BLaER1 treated with 17β-estradiol and CSF1 and Interleukin-3, amounts not matched to agents 10 nM and 100 nM (cell line): ENCODE data around the gene PDCD10.

Experiments used
- H3K27ac ChIP-seq, 11 experiments: shearing (Covaris generic); formaldehyde crosslinking; 2 replicates each; pipeline ENCODE4 v1.8.1; 2022
- H3K27me3 ChIP-seq, 11 experiments: shearing (Covaris generic); formaldehyde crosslinking; 2 replicates each; pipeline ENCODE4 v1.8.1; 2022
- H3K36me3 ChIP-seq, 11 experiments: shearing (Covaris generic); formaldehyde crosslinking; 2 replicates each; pipeline ENCODE4 v1.8.1; 2022
- H3K4me1 ChIP-seq, 10 experiments: shearing (Covaris generic); formaldehyde crosslinking; 2 replicates each; pipeline ENCODE4 v1.8.1; 2022
- H3K4me2 ChIP-seq, 11 experiments: shearing (Covaris generic); formaldehyde crosslinking; 2 replicates each; pipeline ENCODE4 v1.8.1; 2022
- H3K4me3 ChIP-seq, 10 experiments: shearing (Covaris generic); formaldehyde crosslinking; 2 replicates each; pipeline ENCODE4 v1.8.1; 2022
- H3K9ac ChIP-seq, 11 experiments: shearing (Covaris generic); formaldehyde crosslinking; 2 replicates each; pipeline ENCODE4 v1.8.1; 2022
- H3K9me3 ChIP-seq, 11 experiments: shearing (Covaris generic); formaldehyde crosslinking; replicated peaks in 1 of 11; 2 replicates each; pipeline ENCODE4 v1.8.1; 2022
- H4K20me1 ChIP-seq, 11 experiments: shearing (Covaris generic); formaldehyde crosslinking; 2 replicates each; pipeline ENCODE4 v1.8.1; 2022
- Cebpa-rat ChIP-seq, 11 experiments: shearing (Covaris generic); IDR thresholded peaks; 2 replicates each; pipeline ENCODE4 v1.8.1; 2022

The PDCD10 gene

DNA sequence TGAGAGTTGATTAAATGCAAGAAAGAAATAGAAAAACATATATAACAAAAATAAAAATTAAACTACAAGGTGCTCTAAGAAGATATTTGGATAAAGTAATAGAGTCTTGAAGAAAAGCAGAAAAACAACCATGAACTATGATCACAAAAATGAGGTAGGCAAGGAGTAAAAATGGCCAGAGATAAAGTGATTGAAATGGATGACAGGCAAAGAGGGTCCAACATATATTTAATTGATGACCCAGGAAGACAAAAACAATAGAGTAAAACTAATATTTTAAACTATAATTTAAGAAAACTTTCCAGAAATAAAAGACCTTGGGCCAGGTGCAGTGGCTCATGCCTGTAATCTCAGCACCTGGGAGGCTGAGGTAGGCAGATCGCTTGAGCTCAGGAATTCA lies 58.8 kb downstream of the PDCD10 start:
- TF ChIP-seq Cebpa-rat (IDR thresholded peaks at IDR 0.05), result no peak
- Histone ChIP-seq H3K4me3 (no peak overlapping the region), H3K9ac (no peak overlapping the region), H4K20me1 (no peaks in the 10 kb centered on the region), H3K36me3 (peaks cover 56 to 85% (median 72%) of the 10 kb centered on the region in 11 experiments), H3K27me3 (no peaks in the 10 kb centered on the region), H3K27ac (no peak overlapping the region), H3K4me2 (no peak overlapping the region), H3K4me1 (no peaks in the 10 kb centered on the region), H3K9me3 (peaks cover 23 to 36% (median 26%) of the 10 kb centered on the region in 11 experiments)

DNA sequence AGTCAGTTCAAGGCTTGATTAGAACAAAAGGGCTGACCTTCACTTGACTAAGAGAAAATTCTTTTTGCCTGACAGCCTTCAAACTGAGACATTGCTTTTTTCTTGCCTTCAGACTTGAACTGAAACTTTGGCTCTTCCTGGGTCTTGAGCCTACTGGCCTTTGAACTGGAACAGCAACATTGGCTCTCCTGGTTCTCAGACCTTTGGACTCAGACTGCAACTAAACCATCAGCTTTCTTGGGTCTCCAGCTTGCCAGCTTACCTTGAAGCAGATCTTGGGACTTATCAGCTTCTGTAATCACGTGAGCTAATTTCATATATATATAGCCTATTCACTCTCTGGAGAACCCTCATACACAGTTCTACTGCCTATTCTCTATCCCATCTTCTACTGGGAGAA lies 61.5 kb downstream of the PDCD10 start:
- Histone ChIP-seq H3K4me1 (no peaks in the 10 kb centered on the region), H3K36me3 (peaks cover 47 to 66% (median 55%) of the 10 kb centered on the region in 11 experiments), H3K4me2 (no peak overlapping the region), H3K9me3 (peaks cover 23 to 36% (median 26%) of the 10 kb centered on the region in 11 experiments), H3K27ac (no peak overlapping the region), H4K20me1 (no peaks in the 10 kb centered on the region), H3K27me3 (no peaks in the 10 kb centered on the region), H3K4me3 (no peak overlapping the region), H3K9ac (no peak overlapping the region)
- TF ChIP-seq Cebpa-rat (IDR thresholded peaks at IDR 0.05), result no peak

DNA sequence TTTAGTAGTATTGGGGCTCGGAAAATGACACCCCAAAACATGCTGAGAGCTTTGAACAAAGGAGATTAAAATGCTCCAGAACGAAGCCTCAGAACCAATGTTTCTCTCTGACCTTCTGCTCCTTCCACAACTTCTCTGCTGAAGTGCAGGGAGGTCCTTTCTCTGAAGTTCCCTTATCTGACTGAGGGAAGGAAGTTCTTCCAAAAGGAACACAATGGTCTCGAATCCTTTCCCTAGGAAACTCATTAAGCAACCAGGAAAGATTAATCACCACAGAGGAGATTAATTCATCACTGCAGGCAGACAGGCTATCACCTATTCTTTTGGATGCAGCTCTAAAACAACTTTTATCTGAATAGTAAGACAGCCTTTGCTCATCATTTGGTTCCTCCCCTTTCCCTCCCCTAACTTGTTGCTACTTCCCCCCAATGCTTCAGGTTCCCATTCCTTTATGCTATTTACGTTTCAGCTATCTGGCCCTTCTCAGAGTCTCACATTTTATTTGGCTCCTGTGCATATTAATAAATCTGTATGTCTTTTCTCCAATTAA lies 62.7 kb downstream of the PDCD10 start:
- no peak overlapping the region for H3K4me2 ChIP-seq
- no peaks in the 10 kb centered on the region for H3K4me1 ChIP-seq
- H3K9me3 ChIP-seq, result peaks cover 18 to 30% (median 25%) of the 10 kb centered on the region in 11 experiments
- no peak overlapping the region for H3K27ac ChIP-seq
- no peak overlapping the region for H3K4me3 ChIP-seq
- peaks cover 43 to 60% (median 50%) of the 10 kb centered on the region in 11 experiments for H3K36me3 ChIP-seq
- TF ChIP-seq Cebpa-rat (IDR thresholded peaks at IDR 0.05), result no peak
- H4K20me1 ChIP-seq, result no peaks in the 10 kb centered on the region
- no peak overlapping the region for H3K9ac ChIP-seq
- no peaks in the 10 kb centered on the region for H3K27me3 ChIP-seq

DNA sequence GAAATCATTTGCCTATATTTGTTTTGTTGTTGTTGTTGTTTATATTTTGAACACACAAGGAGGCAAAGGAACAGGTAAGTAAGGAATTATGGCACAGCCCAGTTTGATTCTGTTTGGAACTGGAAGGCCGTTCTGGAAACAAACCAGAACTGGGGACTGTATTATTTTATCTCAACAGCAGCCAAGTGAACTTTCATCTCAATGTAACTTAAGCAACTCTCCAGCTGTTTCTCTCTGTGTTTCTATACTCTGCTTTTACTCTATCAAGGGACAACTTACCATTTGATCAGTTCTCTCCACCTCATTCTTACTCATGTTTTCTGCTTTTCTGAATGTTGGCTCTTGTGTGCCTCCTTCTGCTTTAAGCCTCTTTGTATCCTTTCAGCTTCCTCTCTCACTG lies 65.0 kb downstream of the PDCD10 start:
- H3K9ac ChIP-seq, result no peak overlapping the region
- no peaks in the 10 kb centered on the region for H3K27me3 ChIP-seq
- H3K9me3 ChIP-seq, result peaks cover 0 to 8% (median 5%) of the 10 kb centered on the region in 11 experiments; a peak in 9 of 22 replicates
- no peaks in the 10 kb centered on the region for H3K4me1 ChIP-seq
- no peak overlapping the region for H3K27ac ChIP-seq
- no peak overlapping the region for H3K4me3 ChIP-seq
- H3K4me2 ChIP-seq, result no peak overlapping the region
- no peaks in the 10 kb centered on the region for H4K20me1 ChIP-seq
- H3K36me3 ChIP-seq, result peaks cover 21 to 38% (median 27%) of the 10 kb centered on the region in 11 experiments
- TF ChIP-seq Cebpa-rat (IDR thresholded peaks at IDR 0.05), result no peak

DNA sequence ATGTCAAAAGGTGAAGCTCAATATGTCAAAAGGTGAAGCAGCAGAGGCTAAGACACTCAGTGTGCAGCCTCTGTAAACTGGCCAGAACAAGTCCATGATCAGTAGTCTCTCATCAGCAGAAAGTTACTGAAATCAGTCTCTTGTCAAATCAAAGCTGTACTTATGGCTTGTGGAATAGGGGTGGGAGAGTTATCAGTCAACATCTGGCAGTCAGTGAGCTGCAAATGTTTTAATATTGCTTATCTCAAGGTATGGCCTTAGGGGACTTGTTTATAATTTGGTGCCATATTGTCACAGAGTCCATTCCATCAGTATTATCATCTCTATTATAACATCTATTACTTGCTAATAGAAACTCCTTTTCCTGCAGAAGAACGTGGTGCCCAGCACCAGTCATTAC lies 66.0 kb downstream of the PDCD10 start:
- Histone ChIP-seq H3K4me2 (no peak overlapping the region), H3K27ac (no peak overlapping the region), H3K4me3 (no peak overlapping the region), H3K27me3 (no peaks in the 10 kb centered on the region), H3K4me1 (no peaks in the 10 kb centered on the region), H3K9me3 (peaks cover 0 to 6% (median 0%) of the 10 kb centered on the region in 11 experiments; a peak in 3 of 22 replicates), H3K9ac (no peak overlapping the region), H3K36me3 (peaks cover 10 to 27% (median 17%) of the 10 kb centered on the region in 11 experiments; a peak in 20 of 22 replicates), H4K20me1 (no peaks in the 10 kb centered on the region)
- no peak for TF ChIP-seq Cebpa-rat (IDR thresholded peaks at IDR 0.05)

DNA sequence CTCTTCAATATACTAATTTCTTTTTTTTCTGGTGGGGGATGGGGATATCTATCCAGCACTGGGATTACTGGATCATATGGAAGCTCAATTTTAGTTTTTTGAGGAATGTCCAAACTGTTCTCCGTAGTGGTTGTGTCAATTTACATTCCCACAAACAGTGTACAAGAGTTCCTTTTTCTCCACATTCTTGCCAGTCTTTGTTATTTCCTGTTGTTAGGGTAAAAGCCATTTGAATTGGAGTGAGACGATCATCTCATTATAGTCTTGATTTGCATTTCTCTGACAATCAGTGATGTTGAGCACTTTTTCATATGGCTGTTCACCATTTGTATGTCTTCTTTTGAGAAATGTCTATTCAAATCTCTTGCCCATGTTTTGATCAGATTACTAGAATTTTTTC lies 68.1 kb downstream of the PDCD10 start:
- Histone ChIP-seq H3K4me3 (no peak overlapping the region), H3K4me2 (no peak overlapping the region), H3K27me3 (no peaks in the 10 kb centered on the region), H3K4me1 (no peaks in the 10 kb centered on the region), H3K9ac (no peak overlapping the region), H3K9me3 (no peaks in the 10 kb centered on the region), H3K27ac (no peak overlapping the region), H3K36me3 (peaks cover 0 to 11% (median 0%) of the 10 kb centered on the region in 11 experiments; a peak in 6 of 22 replicates), H4K20me1 (no peaks in the 10 kb centered on the region)
- no peak for TF ChIP-seq Cebpa-rat (IDR thresholded peaks at IDR 0.05)

DNA sequence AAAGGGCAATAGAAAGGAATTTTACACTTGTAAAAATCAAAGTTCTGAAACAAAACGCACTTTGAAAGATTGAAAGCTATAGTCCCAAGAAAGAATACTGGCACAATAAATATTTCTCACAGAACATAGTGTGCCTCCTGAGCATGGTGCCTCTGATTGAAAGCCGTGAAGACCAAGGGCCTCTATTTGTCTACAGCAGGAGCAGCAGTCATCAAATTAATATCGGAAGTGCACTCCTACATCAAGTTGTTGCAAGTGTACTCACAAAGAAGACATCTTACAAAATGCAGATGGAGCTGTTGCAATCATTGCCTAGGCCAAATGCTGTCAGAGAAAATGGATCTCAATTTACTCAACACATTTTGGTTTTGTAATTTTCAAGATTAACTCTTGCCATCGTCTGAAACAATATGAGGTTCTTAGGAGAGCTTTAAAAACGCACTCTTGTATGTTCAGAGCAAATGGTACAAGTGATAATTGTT lies 71.7 kb downstream of the PDCD10 start:
- no peaks in the 10 kb centered on the region for H3K36me3 ChIP-seq
- no peak for TF ChIP-seq Cebpa-rat (IDR thresholded peaks at IDR 0.05)
- H3K27ac ChIP-seq, result no peak overlapping the region
- H3K4me2 ChIP-seq, result no peak overlapping the region
- no peaks in the 10 kb centered on the region for H3K27me3 ChIP-seq
- H3K4me1 ChIP-seq, result no peaks in the 10 kb centered on the region
- H3K4me3 ChIP-seq, result no peak overlapping the region
- no peak overlapping the region for H3K9ac ChIP-seq
- H4K20me1 ChIP-seq, result no peaks in the 10 kb centered on the region
- H3K9me3 ChIP-seq, result no peaks in the 10 kb centered on the region

DNA sequence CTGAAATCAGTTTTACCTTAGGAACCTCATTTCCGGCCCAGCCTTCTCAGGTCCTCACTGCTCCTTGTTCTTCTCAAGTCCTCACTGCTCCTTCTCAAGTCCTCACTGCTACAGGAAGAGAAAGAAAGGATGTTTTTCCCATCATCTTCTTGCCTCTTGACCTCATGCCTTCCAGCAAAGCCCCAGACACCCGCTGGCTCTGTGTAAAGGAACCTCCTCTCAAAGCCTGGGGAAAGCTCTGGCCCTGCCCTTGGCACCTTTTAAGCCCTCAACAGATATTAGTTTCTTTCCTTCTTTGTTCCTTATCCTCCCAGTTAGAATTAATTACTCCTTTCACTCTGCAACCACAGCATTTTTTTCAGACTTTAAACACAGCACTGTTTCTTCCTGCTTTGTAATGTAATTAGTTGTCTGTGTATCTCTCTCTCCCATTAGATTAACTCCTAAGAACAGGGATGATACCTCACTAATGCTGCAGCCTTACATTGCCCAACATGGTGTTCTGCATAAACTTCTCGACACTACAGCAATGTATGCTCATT lies 76.9 kb downstream of the PDCD10 start:
- H3K4me3 ChIP-seq, result no peak overlapping the region
- no peak overlapping the region for H3K9ac ChIP-seq
- H3K4me1 ChIP-seq, result peaks cover 4 to 11% (median 9%) of the 10 kb centered on the region in 10 experiments; a peak in 15 of 20 replicates
- TF ChIP-seq Cebpa-rat (IDR thresholded peaks at IDR 0.05), result no peak
- H3K27me3 ChIP-seq, result no peaks in the 10 kb centered on the region
- H3K27ac ChIP-seq, result no peak overlapping the region
- no peak overlapping the region for H3K4me2 ChIP-seq
- peaks cover 0 to 10% (median 0%) of the 10 kb centered on the region in 11 experiments; a peak in 8 of 22 replicates for H3K9me3 ChIP-seq
- no peaks in the 10 kb centered on the region for H3K36me3 ChIP-seq
- no peaks in the 10 kb centered on the region for H4K20me1 ChIP-seq

DNA sequence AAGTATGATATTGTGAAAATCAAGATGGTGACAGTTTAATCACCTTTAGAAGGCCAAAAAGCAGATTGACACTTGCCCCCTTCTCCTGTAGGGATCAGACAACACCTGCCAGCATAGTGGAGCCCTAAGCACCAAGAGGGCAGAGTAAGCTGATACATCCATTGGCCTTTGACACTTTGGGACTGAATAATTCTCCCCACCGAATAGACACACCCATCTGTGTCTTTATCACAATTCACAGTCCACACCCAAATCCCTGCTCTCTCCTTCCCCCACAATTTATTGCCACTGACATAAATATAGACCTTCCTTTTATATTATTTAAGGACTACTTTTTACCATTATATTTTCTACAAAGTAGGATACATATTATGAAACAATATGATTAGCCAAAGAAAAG lies 77.9 kb downstream of the PDCD10 start:
- TF ChIP-seq Cebpa-rat (IDR thresholded peaks at IDR 0.05), result no peak

More for the DNA sequence above, 77.9 kb downstream of the PDCD10 start:
- Histone ChIP-seq H3K4me2 (no peak overlapping the region), H3K9ac (no peak overlapping the region), H3K36me3 (no peaks in the 10 kb centered on the region), H3K27me3 (no peaks in the 10 kb centered on the region), H4K20me1 (no peaks in the 10 kb centered on the region), H3K27ac (no peak overlapping the region), H3K9me3 (peaks cover 0 to 10% (median 0%) of the 10 kb centered on the region in 11 experiments; a peak in 8 of 22 replicates), H3K4me3 (no peak overlapping the region), H3K4me1 (peaks cover 4 to 11% (median 9%) of the 10 kb centered on the region in 10 experiments; a peak in 15 of 20 replicates)
